K562 (cell line): Measurements from ENCODE around the gene DDIT3. TPM values are rescaled to one million over a fixed set of nuclear protein-coding genes. Genes with fewer than 3 reads are reported as not detected.

Experiments used
- CBX2 ChIP-seq: fragments of 200-600 bp; sonication (generic); IDR thresholded peaks from one replicate; pipeline ENCODE4 v1.6.1; 2012; ENCODE audit warnings: mild to moderate bottlenecking, low read length, inconsistent platforms; ENCODE audit not compliant: insufficient read depth, poor library complexity, severe bottlenecking
- CLOCK ChIP-seq: fragments of 250-450 bp; sonication (Bioruptor Pico); IDR thresholded peaks from 2 replicates; pipeline ENCODE4 v1.4.0; 2020; ENCODE audit warnings: mild to moderate bottlenecking, moderate library complexity, borderline replicate concordance
- CTBP1 ChIP-seq: fragments of 450-650 bp; IDR thresholded peaks from 2 replicates; pipeline ENCODE4 v1.6.1; 2016; ENCODE audit warnings: borderline replicate concordance
- EZH2 ChIP-seq: IDR thresholded peaks from 2 replicates; pipeline ENCODE4 v1.6.1; 2012; ENCODE audit warnings: low read depth, mild to moderate bottlenecking, inconsistent platforms, low read length, borderline replicate concordance
- FIP1L1 ChIP-seq: fragments of 200-400 bp; formaldehyde crosslinking; IDR thresholded peaks from 2 replicates; pipeline ENCODE4 v1.6.1; 2018; ENCODE audit warnings: mild to moderate bottlenecking, low read depth, low read length; ENCODE audit not compliant: poor library complexity, severe bottlenecking
- GABPB1 ChIP-seq: sonication (generic); formaldehyde crosslinking; IDR thresholded peaks from 2 replicates; pipeline ENCODE4 v1.8.0; 2022; ENCODE audit warnings: mild to moderate bottlenecking, missing genetic modification reagents
- HMBOX1 ChIP-seq: sonication (generic); IDR thresholded peaks from 2 replicates; pipeline ENCODE4 v1.6.1; 2016
- HMGN3 ChIP-seq: IDR thresholded peaks from 2 replicates; pipeline ENCODE4 v1.6.1; 2011; ENCODE audit warnings: borderline replicate concordance, low read depth, mild to moderate bottlenecking, mixed read lengths, low read length; ENCODE audit not compliant: insufficient read length; ENCODE audit errors: extremely low read depth
- HSF4 ChIP-seq: fragments of 250-450 bp; sonication (Bioruptor Pico); IDR thresholded peaks from 2 replicates; pipeline ENCODE4 v2.1.2; 2022; ENCODE audit warnings: mild to moderate bottlenecking, moderate library complexity, borderline replicate concordance
- KDM2B ChIP-seq: fragments of 250-450 bp; sonication (Bioruptor Pico); IDR thresholded peaks from 2 replicates; pipeline ENCODE4 v1.8.0; 2021; ENCODE audit warnings: mild to moderate bottlenecking, moderate library complexity
- SAFB2 ChIP-seq: fragments of 200-400 bp; formaldehyde crosslinking; IDR thresholded peaks from 2 replicates; pipeline ENCODE4 v1.6.1; 2018; ENCODE audit warnings: borderline replicate concordance, low read length, low read depth, moderate library complexity; ENCODE audit not compliant: severe bottlenecking
- SNRNP70 ChIP-seq: fragments of 200-400 bp; formaldehyde crosslinking; optimal IDR thresholded peaks from 2 replicates; pipeline ENCODE3; 2017; ENCODE audit warnings: low read depth, low read length
- SOX6 ChIP-seq: fragments of 450-650 bp; IDR thresholded peaks from 2 replicates; pipeline ENCODE4 v1.6.1; 2014; ENCODE audit warnings: mild to moderate bottlenecking
- USF1 ChIP-seq: sonication (generic); formaldehyde crosslinking; IDR thresholded peaks from 2 replicates; pipeline ENCODE4 v1.9.0; 2022; ENCODE audit warnings: mild to moderate bottlenecking, missing genetic modification reagents
- XRCC4 ChIP-seq: IDR thresholded peaks from one replicate; pipeline ENCODE4 v1.6.1; 2011; ENCODE audit not compliant: insufficient read depth, insufficient read length; ENCODE audit errors: extremely low read depth
- ZBED1 ChIP-seq: IDR thresholded peaks from 2 replicates; pipeline ENCODE4 v1.6.1; 2014
- ZC3H4 ChIP-seq: sonication (generic); formaldehyde crosslinking; IDR thresholded peaks from 2 replicates; pipeline ENCODE4 v1.9.0; 2021; ENCODE audit warnings: missing genetic modification reagents, borderline replicate concordance
- ZNF253 ChIP-seq: fragments of 250-450 bp; sonication (Bioruptor Pico); conservative IDR thresholded peaks from 2 replicates; pipeline ENCODE4 v1.6.1; 2021; ENCODE audit warnings: mild to moderate bottlenecking
- ZNF282 ChIP-seq: sonication (generic); formaldehyde crosslinking; IDR thresholded peaks from 2 replicates; pipeline ENCODE4 v1.8.1; 2023; ENCODE audit warnings: missing genetic modification reagents
- ZNF717 ChIP-seq: fragments of 250-450 bp; sonication (Bioruptor Pico); IDR thresholded peaks from 2 replicates; pipeline ENCODE4 v1.5.0; 2021
- polyA plus RNA-seq, 8 experiments: library from polyadenylated mRNA; depleted of rRNA in 4 of 8; stranded (reverse) in 5 of 8; unstranded in 3 of 8; fragments of >200 nt; fragmentation: Nextera tagmentation in 2 of 8; fragmentation: Illumina TruSeq in 1 of 8; extraction: Ambion mirVana in 2 of 8; extraction: Trizol in 1 of 8; gene quantifications; 2 replicates each; pipeline versions ENCODE4 v1.2.1 to v1.2.3, GENCODE V29; 2011 to 2014; ENCODE audit warnings: inconsistent platforms in 1 of 8, missing spikeins in 1 of 8
- total RNA-seq, 7 experiments: library from RNA; depleted of rRNA in 6 of 7; stranded (reverse); fragments of >200 nt in 6 of 7; fragmentation: Illumina TruSeq in 2 of 7; extraction: Trizol in 2 of 7; gene quantifications; 2 replicates each; pipeline versions ENCODE4 v1.2.1 to v1.2.3, GENCODE V29; 2011 to 2021; ENCODE audit warnings: low replicate concordance in 1 of 7
- TF ChIP-seq, protein P1 (sequence below): sonication (generic); formaldehyde crosslinking; IDR thresholded peaks from 2 replicates; pipeline ENCODE4 v1.8.0; 2022; ENCODE audit warnings: mild to moderate bottlenecking, missing genetic modification reagents, borderline replicate concordance

The DDIT3 gene
- total and polyA plus RNA-seq, 9 of the 15 experiments (the other 6 are each of a cell fraction or from before 2014, with no cell fraction given): 59.1 to 272 (median 89.9) TPM

DNA sequence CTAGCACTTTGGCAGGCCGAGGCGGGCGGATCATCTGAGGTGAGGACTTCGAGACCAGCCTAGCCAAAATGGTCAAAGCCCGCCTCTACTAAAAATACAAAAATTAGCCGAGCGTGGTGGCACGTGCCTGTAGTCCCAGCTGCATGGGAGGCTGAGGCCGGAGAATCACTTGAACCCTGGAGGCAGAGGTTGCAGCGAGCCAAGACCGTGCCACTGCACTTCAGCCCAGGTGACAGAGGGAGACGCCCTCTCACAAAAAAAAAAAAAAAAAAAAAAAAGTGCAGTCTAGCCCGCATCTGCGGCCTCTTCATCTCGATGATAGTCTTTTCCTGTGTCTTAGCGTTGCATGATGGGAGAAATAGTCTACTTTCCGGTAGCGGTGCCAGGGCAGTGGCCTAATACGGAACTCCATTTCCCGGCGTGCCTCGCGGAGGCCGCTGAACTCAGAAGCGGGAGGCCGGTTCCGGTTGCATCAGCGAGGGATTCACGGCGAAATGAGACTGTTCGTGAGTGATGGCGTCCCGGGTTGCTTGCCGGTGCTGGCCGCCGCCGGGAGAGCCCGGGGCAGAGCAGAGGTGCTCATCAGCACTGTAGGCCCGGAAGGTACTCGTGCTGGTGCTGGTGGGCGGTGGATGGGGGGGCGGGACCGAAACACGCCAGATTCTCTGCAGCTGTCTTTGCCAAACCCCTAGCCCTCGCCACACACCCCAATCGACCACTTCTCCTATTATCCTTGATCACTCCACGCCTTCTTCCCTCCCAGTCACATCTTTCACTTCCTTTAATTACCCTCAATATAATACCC is 32.5 kb downstream of the DDIT3 start, which contains the start of gene MARS1 (continued):
- TF ChIP-seq SAFB2 (no peak), FIP1L1 (peak; percentile 48), XRCC4 (no peak), CBX2 (no peak), HMGN3 (peak; percentile 29), SOX6 (no peak), USF1 (CRISPR knock-in tag) (peak; percentile 55; the same call in 1 of the 2 replicates), HSF4 (CRISPR knock-in tag) (no peak), KDM2B (CRISPR knock-in tag) (no peak), CTBP1 (0 out of 2 replicates have a peak, but pooled peaks have one; percentile 31), CLOCK (CRISPR knock-in tag) (no peak), ZNF282 (no peak), HMBOX1 (no peak), ZNF253 (no peak), ZC3H4 (CRISPR knock-in tag) (no peak), SNRNP70 (no peak), ZBED1 (no peak), GABPB1 (peak; percentile 93), ZNF717 (CRISPR knock-in tag) (no peak), EZH2 (no peak)
- TF ChIP-seq, protein P1, sequence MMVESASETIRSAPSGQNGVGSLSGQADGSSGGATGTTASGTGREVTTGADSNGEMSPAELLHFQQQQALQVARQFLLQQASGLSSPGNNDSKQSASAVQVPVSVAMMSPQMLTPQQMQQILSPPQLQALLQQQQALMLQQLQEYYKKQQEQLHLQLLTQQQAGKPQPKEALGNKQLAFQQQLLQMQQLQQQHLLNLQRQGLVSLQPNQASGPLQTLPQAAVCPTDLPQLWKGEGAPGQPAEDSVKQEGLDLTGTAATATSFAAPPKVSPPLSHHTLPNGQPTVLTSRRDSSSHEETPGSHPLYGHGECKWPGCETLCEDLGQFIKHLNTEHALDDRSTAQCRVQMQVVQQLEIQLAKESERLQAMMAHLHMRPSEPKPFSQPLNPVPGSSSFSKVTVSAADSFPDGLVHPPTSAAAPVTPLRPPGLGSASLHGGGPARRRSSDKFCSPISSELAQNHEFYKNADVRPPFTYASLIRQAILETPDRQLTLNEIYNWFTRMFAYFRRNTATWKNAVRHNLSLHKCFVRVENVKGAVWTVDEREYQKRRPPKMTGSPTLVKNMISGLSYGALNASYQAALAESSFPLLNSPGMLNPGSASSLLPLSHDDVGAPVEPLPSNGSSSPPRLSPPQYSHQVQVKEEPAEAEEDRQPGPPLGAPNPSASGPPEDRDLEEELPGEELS (CRISPR knock-in tag): peak; percentile 55; the same call in 1 of the 2 replicates
